Ovary (tissue), 9 donors: ENCODE data around the gene UTP14A. TPM values are rescaled to one million over a fixed set of nuclear protein-coding genes. Genes with fewer than 3 reads are reported as not detected.

ENCODE experiments used
- DNase-seq, 5 donors: peaks; one replicate each; pipeline ENCODE4 v3.0.0-alpha.2; 2019 to 2020
- H3K27ac ChIP-seq, 2 donors: fragments of 200-600 bp; one replicate each; pipeline versions ENCODE4 v1.5.1 to v1.8.0; 2019 to 2022
- H3K27me3 ChIP-seq: fragments of 200-600 bp; one replicate; pipeline ENCODE4 v1.8.0; 2022
- H3K36me3 ChIP-seq: fragments of 200-600 bp; sonication (generic); one replicate; pipeline ENCODE4 v1.5.1; 2019
- H3K4me1 ChIP-seq: one replicate; pipeline ENCODE4 v1.8.1; 2013; ENCODE audit warnings: mild to moderate bottlenecking, moderate library complexity; ENCODE audit not compliant: insufficient read depth
- H3K4me3 ChIP-seq: fragments of 200-600 bp; sonication (generic); one replicate; pipeline ENCODE4 v1.5.1; 2017
- H3K9me3 ChIP-seq, 2 donors: fragments of 200-600 bp in 1 of 2; sonication (generic) in 1 of 2; one replicate each; pipeline versions ENCODE4 v1.5.1 to v1.8.1; 2013 to 2019; ENCODE audit warnings: mild to moderate bottlenecking in 1 of 2, moderate library complexity in 1 of 2
- CTCF ChIP-seq, 3 donors: fragments of 450-650 bp in 2 of 3; fragments of 200-600 bp in 1 of 3; IDR thresholded peaks; one replicate each; pipeline versions ENCODE4 v1.5.1 to v1.8.0; 2016 to 2022; ENCODE audit warnings: antibody characterized with exemption in 3 of 3, mild to moderate bottlenecking in 1 of 3
- EP300 ChIP-seq: sonication (generic); formaldehyde crosslinking; IDR thresholded peaks from one replicate; pipeline ENCODE4 v1.6.1; 2017; ENCODE audit warnings: antibody characterized with exemption
- POLR2A ChIP-seq: fragments of 450-650 bp; IDR thresholded peaks from one replicate; pipeline ENCODE4 v1.6.1; 2017; ENCODE audit warnings: antibody characterized with exemption, mild to moderate bottlenecking, moderate library complexity
- WGBS, 3 donors: extraction: QIAGEN DNeasy Blood & Tissue Kit in 1 of 3; methylation state at CpG; one replicate each; pipeline versions ENCODE4 v1.1.5 to v1.1.7; 2013 to 2017; 5-methylcytosine and 5-hydroxymethylcytosine counted together
- intact Hi-C, 4 donors: fragments of 100-400 bp; cut with DNase I; formaldehyde crosslinking; loops; one replicate each; pipeline versions ENCODE4 v1.11.0 to v1.15.1; 2022 to 2023
- polyA plus RNA-seq, 2 donors: library from polyadenylated mRNA; stranded (reverse); fragments of 200-250 nt in 1 of 2; fragments of 350-450 nt in 1 of 2; fragmentation: Illumina TruSeq in 1 of 2; extraction: RNeasy Lipid Tissue Mini Kit (QIAGEN cat#74804) in 1 of 2; gene quantifications; one replicate each; pipeline ENCODE4 v1.2.3, GENCODE V29; 2013 to 2014
- total RNA-seq, 7 donors: library from RNA; depleted of rRNA in 2 of 7; stranded (reverse); fragments of >200 nt in 2 of 7; fragmentation: NEBNext Ultra II Directional in 3 of 7; extraction: Animal tissue kit (Norgen Biotek cat#: 25700) in 3 of 7; gene quantifications; one replicate each; pipeline versions ENCODE4 v1.1.0 to v1.2.4, GENCODE V29; 2016 to 2023
- donor health status: DM: no; HTN: no; CAD: no; lungs with moderate emphysema.
- donor health status: DM: no; HTN: no; CAD: no.
- donor health status: Bipolar disorder and iron deficiency.
- donor health status: DM: yes; HTN: yes; CAD: no.
- donor health status: DM: no; HTN: no; CAD: no.
- donor health status: DM: yes; HTN: yes; CAD: no.

Gene UTP14A
- total and polyA plus RNA-seq, 9 donors, result 11.7 to 36.6 (median 15.6) TPM

DNA sequence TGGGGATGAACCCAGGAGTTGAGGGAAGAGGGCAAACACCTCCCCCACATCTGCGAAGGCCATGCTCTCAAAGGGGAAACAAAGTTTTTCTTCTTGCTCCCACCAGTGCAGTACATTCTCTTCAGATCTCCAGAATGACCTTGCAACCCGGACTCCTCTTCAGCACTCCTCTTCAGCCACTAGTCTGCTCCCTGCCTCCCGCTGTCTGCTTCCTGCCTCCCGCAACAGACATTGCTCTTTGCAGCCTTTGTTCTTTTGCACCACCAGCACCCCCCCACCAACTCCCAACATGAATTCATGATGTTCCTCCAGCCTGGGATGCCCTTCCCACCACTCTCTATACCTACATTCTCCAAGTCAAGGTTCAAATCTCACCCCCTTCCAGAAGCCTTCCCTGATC lies 32.1 kb downstream of the UTP14A start:
- H3K9me3 ChIP-seq, result no peaks in the 10 kb centered on the region
- intact Hi-C loops, result loop anchor here in 1 of 4 donors (10.0 kb wide), 1 partner anchor 77 kb away; no protein-coding TSS in a partner anchor
- H3K27ac ChIP-seq, result no peak overlapping the region
- H3K27me3 ChIP-seq, result no peaks in the 10 kb centered on the region
- DNase-seq, result no peak
- TF ChIP-seq POLR2A, result no peak
- no peak overlapping the region for H3K4me3 ChIP-seq
- no peaks in the 10 kb centered on the region for H3K36me3 ChIP-seq
- H3K4me1 ChIP-seq, result no peaks in the 10 kb centered on the region
- 42 to 52% (median 43%) methylated on average over 4 of the region's 4 CpGs for WGBS, 3 donors

DNA sequence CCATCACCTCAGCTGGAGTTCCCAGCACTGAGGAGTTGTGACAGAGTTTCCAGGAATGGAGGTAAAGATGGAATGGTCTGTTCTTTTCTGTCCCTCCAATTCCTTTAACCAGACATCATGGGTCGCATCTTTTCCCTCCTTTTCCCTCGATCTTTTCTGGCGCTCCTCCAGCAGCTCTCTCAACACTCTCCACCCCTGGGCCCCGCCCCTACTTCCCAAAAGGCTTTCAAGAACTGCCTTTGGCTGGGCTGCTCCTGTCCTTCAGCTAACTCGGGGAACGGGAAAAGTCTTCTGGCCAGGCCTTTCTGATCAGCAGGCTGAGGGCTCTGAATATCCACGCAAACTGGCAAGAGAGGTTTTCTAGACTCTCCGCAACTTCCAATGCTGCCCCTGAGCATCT lies 34.0 kb downstream of the UTP14A start:
- H3K4me3 ChIP-seq, result no peak overlapping the region
- TF ChIP-seq EP300 (no peak), CTCF (IDR thresholded peaks at IDR 0.05) (no peak), POLR2A (no peak)
- intact Hi-C loops, result loop anchor here in 1 of 4 donors (10.0 kb wide), 1 partner anchor 75 kb away; no protein-coding TSS in a partner anchor
- no peaks in the 10 kb centered on the region for H3K27me3 ChIP-seq
- no peak for DNase-seq
- no peaks in the 10 kb centered on the region for H3K9me3 ChIP-seq
- WGBS, 3 donors, result 39 to 43% (median 41%) methylated on average over 8 of the region's 8 CpGs
- no peaks in the 10 kb centered on the region for H3K4me1 ChIP-seq
- no peak overlapping the region for H3K27ac ChIP-seq
- no peaks in the 10 kb centered on the region for H3K36me3 ChIP-seq

DNA sequence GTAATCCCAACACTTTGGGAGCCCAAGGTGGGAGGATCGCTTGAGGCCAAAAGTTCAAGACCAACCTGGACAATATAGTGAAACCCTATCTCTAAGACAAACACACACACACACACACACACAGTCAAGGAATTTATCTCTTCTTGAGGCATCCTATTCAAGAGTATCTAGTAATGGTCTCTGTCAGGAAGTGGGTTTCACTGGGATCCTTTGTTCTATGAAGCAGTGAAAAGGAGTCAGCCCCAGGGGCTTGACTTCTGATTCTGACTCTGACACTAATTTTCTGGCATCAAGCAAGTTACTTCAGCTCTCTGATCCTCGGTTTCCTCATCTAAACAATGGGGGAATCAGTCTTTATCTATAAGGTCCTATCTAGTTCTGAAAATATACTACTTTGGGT lies 34.8 kb downstream of the UTP14A start:
- WGBS, 3 donors, result 69 to 80% (median 69%) methylated on average over 2 of the region's 2 CpGs
- no peaks in the 10 kb centered on the region for H3K27me3 ChIP-seq
- H3K4me3 ChIP-seq, result no peak overlapping the region
- no peaks in the 10 kb centered on the region for H3K36me3 ChIP-seq
- no peak overlapping the region for H3K27ac ChIP-seq
- no peak for TF ChIP-seq CTCF (IDR thresholded peaks at IDR 0.05)
- no peak for TF ChIP-seq POLR2A
- no peak for TF ChIP-seq EP300
- DNase-seq, result no peak
- intact Hi-C loops, result no loop called here
- no peaks in the 10 kb centered on the region for H3K4me1 ChIP-seq
- no peaks in the 10 kb centered on the region for H3K9me3 ChIP-seq

- Histone ChIP-seq H3K27me3 (no peaks in the 10 kb centered on the region), H3K4me1 (no peaks in the 10 kb centered on the region), H3K4me3 (no peak overlapping the region), H3K9me3 (no peaks in the 10 kb centered on the region), H3K27ac (no peak overlapping the region), H3K36me3 (no peaks in the 10 kb centered on the region)
- DNase-seq, result no peak
- TF ChIP-seq POLR2A (no peak), CTCF (IDR thresholded peaks at IDR 0.05) (no peak), EP300 (no peak)
- intact Hi-C loops, result no loop called here
- WGBS, 3 donors, result 67 to 71% (median 70%) methylated on average over 1 of the region's 1 CpG
These were observed 39.2 kb downstream of the UTP14A start for GRCh38 chrX:129945131-129945530.

DNA sequence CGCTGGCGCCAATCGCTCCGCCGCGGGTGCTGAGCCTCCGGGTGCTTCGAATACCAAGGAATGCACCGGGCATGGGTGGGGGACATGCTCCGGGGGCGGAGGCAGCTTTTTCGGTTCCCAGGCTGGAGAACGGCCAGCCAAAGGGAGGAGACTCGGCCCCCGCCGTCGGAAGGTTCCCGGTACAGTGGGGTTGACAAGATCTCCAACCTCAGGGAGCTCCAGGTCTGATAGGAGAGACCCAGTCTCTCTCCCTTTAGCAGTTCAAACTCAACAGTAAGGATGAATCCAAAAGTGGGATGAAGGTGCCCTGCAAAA lies 47.3 kb downstream of the UTP14A start:
- intact Hi-C loops, result no loop called here
- H3K4me3 ChIP-seq, result peak overlapping the region; percentile 41

More for the DNA sequence above, 47.3 kb downstream of the UTP14A start:
- H3K27me3 ChIP-seq, result no peaks in the 10 kb centered on the region
- H3K27ac ChIP-seq, result no peak overlapping the region
- TF ChIP-seq POLR2A (no peak), CTCF (IDR thresholded peaks at IDR 0.05) (no peak), EP300 (no peak)
- no peaks in the 10 kb centered on the region for H3K36me3 ChIP-seq
- 35 to 59% (median 40%) methylated on average over 7 to 18 of the region's 18 CpGs for WGBS, 3 donors
- DNase-seq, result peak in 1 of 5 donors; percentile 25
- no peaks in the 10 kb centered on the region for H3K9me3 ChIP-seq
- H3K4me1 ChIP-seq, result no peaks in the 10 kb centered on the region
